ENCODE results near the gene NPC1. TPM values are rescaled to one million over a fixed set of nuclear protein-coding genes. Genes with fewer than 3 reads are reported as not detected.
"Not testable (repeated sequence)": the region's sequence is repeated elsewhere in the genome, so short reads cannot be mapped to it uniquely, and the experiment has no call there.

The NPC1 gene
- polyA plus RNA-seq, 1 donor (not counting 4 experiments of a cell fraction or from before 2014, with no cell fraction given), result 49.9 TPM

DNA sequence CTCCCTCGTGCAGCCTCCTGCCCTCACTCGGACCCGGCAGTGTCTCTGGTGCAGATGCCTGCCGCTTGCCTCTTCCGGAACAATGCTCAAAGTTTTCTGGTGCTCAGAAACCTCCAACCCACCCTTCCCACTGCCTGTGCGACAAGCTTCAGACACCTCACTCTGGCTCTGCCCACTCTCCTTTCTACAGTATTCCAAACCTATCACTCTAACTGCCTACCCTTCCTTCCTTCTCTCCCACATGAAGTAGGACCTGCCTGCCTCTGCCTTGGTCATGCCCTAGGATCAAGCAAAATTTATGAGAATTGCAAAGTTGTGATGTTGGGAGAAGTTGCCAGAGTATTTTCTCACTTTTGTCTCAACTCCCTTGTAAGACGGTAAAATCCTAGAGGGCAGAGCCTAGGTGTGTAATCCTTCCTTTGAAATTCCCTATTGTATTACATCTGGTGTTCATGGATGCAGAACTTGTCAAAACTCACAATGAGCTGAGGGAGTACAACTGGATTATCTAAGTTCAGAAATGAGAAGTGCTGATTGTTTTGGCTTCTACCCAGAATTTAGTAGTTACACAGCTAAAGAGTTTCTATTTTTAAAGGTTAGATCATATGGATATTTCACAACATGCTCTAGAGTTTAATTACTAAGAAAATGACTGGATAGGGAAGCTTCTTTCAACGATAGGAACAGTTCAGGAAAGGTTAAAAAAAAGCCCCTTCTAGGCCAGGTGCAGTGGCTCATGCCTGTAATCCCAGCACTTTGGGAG lies 7.2 kb downstream of the NPC1 start:
- Histone ChIP-seq H4K20me1 (ENCODE audit: control insufficient read depth, extremely low read depth, insufficient read depth, low read length) (peaks cover 30% of the 10 kb centered on the region), H3K27me3 (ENCODE audit: control insufficient read depth, extremely low read depth, insufficient read depth, low read length) (no peaks in the 10 kb centered on the region), H3K36me3 (ENCODE audit: control insufficient read depth in 2 of 2, extremely low read depth in 1 of 2, insufficient read depth in 2 of 2, low read length in 2 of 2) (peaks cover 9 to 20% of the 10 kb centered on the region in 2 experiments), H3K4me1 (ENCODE audit: control insufficient read depth, extremely low read depth, insufficient read depth, low read length) (peaks cover 29% of the 10 kb centered on the region), H3K4me3 (ENCODE audit: control insufficient read depth in 2 of 3, extremely low read depth in 1 of 3, insufficient read depth in 2 of 3, low read depth in 1 of 3, low read length in 3 of 3) (no peak overlapping the region), H3K9me3 (ENCODE audit: control insufficient read depth, low read depth, low read length) (no peaks in the 10 kb centered on the region), H3K79me2 (ENCODE audit: control insufficient read depth, insufficient read depth, low read length) (peaks cover 75% of the 10 kb centered on the region), H3K9me1 (ENCODE audit: control insufficient read depth, extremely low read depth, insufficient read depth, low read length) (peaks cover 4% of the 10 kb centered on the region), H3K27ac (ENCODE audit: control insufficient read depth, insufficient read depth, low read length) (peak overlapping the region; percentile 18), H2AFZ (ENCODE audit: control insufficient read depth, low read length) (no peak overlapping the region), H3K9ac (ENCODE audit: control insufficient read depth, extremely low read depth, insufficient read depth, low read length) (no peak overlapping the region), H3K4me2 (ENCODE audit: control insufficient read depth, extremely low read depth, insufficient read depth, low read depth, low read length) (no peak overlapping the region)
- FAIRE-seq (no peak), DNase-seq (ENCODE audit: low read depth, low spot score) (no peak)
- dilution Hi-C loops (cut with MboI; ENCODE audit: extremely low pct_ligation_motif_present, low sequenced_read_pairs), result no loop called here
- TF ChIP-seq, protein P1, sequence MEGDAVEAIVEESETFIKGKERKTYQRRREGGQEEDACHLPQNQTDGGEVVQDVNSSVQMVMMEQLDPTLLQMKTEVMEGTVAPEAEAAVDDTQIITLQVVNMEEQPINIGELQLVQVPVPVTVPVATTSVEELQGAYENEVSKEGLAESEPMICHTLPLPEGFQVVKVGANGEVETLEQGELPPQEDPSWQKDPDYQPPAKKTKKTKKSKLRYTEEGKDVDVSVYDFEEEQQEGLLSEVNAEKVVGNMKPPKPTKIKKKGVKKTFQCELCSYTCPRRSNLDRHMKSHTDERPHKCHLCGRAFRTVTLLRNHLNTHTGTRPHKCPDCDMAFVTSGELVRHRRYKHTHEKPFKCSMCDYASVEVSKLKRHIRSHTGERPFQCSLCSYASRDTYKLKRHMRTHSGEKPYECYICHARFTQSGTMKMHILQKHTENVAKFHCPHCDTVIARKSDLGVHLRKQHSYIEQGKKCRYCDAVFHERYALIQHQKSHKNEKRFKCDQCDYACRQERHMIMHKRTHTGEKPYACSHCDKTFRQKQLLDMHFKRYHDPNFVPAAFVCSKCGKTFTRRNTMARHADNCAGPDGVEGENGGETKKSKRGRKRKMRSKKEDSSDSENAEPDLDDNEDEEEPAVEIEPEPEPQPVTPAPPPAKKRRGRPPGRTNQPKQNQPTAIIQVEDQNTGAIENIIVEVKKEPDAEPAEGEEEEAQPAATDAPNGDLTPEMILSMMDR (optimal IDR thresholded peaks at IDR 0.05 in 1 of 3, IDR thresholded peaks at IDR 0.05 in 1 of 3, conservative IDR thresholded peaks at IDR 0.05 in 1 of 3; ENCODE audit: extremely low read depth in 1 of 3, insufficient read depth in 2 of 3, low read length in 3 of 3), result no peak
- TF ChIP-seq EZH2 (IDR thresholded peaks at IDR 0.05; ENCODE audit: low read length), result no peak

DNA sequence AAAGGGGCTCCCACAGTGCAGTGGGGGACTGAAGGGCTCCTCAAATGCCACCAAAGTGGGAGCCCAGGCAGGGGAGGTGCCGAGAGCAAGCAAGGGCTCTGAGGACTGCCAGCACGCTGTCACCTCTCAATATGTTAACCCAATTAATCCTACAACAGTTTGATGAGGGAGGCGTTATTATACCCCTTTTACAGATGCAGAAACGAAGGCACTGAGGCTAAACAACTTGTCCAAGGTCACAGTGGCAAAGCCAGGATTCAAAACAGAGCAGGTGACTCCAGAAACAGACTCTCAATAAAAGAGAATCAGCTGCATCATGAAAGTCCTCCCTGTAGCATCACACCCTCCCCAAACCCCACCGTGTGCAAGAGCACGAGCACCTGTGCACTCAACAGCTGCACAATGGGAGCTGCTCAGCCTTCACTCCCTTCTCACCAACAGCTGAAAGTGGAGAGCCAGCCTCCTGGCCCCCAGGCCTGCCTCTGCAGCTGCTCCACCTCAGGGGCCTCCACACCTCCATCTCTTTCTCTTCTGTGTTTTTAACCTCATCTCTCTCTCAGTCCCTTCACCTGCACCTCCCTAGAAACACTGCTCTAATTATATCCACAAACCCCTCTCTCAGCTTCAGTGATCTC lies 8.1 kb downstream of the NPC1 start:
- Histone ChIP-seq H3K27me3 (ENCODE audit: control insufficient read depth, extremely low read depth, insufficient read depth, low read length) (no peaks in the 10 kb centered on the region), H3K79me2 (ENCODE audit: control insufficient read depth, insufficient read depth, low read length) (peaks cover 72% of the 10 kb centered on the region), H4K20me1 (ENCODE audit: control insufficient read depth, extremely low read depth, insufficient read depth, low read length) (peaks cover 30% of the 10 kb centered on the region), H2AFZ (ENCODE audit: control insufficient read depth, low read length) (no peak overlapping the region), H3K4me2 (ENCODE audit: control insufficient read depth, extremely low read depth, insufficient read depth, low read depth, low read length) (no peak overlapping the region), H3K36me3 (ENCODE audit: control insufficient read depth in 2 of 2, extremely low read depth in 1 of 2, insufficient read depth in 2 of 2, low read length in 2 of 2) (peaks cover 10 to 24% of the 10 kb centered on the region in 2 experiments), H3K9me3 (ENCODE audit: control insufficient read depth, low read depth, low read length) (no peaks in the 10 kb centered on the region), H3K4me3 (ENCODE audit: control insufficient read depth in 2 of 3, extremely low read depth in 1 of 3, insufficient read depth in 2 of 3, low read depth in 1 of 3, low read length in 3 of 3) (no peak overlapping the region), H3K9me1 (ENCODE audit: control insufficient read depth, extremely low read depth, insufficient read depth, low read length) (peaks cover 4% of the 10 kb centered on the region), H3K27ac (ENCODE audit: control insufficient read depth, insufficient read depth, low read length) (no peak overlapping the region), H3K4me1 (ENCODE audit: control insufficient read depth, extremely low read depth, insufficient read depth, low read length) (peaks cover 31% of the 10 kb centered on the region), H3K9ac (ENCODE audit: control insufficient read depth, extremely low read depth, insufficient read depth, low read length) (no peak overlapping the region)
- no peak for DNase-seq (ENCODE audit: low read depth, low spot score)
- no peak for FAIRE-seq
- dilution Hi-C loops (cut with MboI; ENCODE audit: extremely low pct_ligation_motif_present, low sequenced_read_pairs), result no loop called here
- TF ChIP-seq, protein P1 (optimal IDR thresholded peaks at IDR 0.05 in 1 of 3, IDR thresholded peaks at IDR 0.05 in 1 of 3, conservative IDR thresholded peaks at IDR 0.05 in 1 of 3; ENCODE audit: extremely low read depth in 1 of 3, insufficient read depth in 2 of 3, low read length in 3 of 3), result no peak
- no peak for TF ChIP-seq EZH2 (IDR thresholded peaks at IDR 0.05; ENCODE audit: low read length)

- peaks cover 31% of the 10 kb centered on the region for H3K4me1 ChIP-seq (ENCODE audit: control insufficient read depth, extremely low read depth, insufficient read depth, low read length)
- peaks cover 30% of the 10 kb centered on the region for H4K20me1 ChIP-seq (ENCODE audit: control insufficient read depth, extremely low read depth, insufficient read depth, low read length)
- H3K4me2 ChIP-seq (ENCODE audit: control insufficient read depth, extremely low read depth, insufficient read depth, low read depth, low read length); H3K9me3 ChIP-seq (ENCODE audit: control insufficient read depth, low read depth, low read length); H3K4me3 ChIP-seq (ENCODE audit: control insufficient read depth in 2 of 3, extremely low read depth in 1 of 3, insufficient read depth in 2 of 3, low read depth in 1 of 3, low read length in 3 of 3); H3K27me3 ChIP-seq (ENCODE audit: control insufficient read depth, extremely low read depth, insufficient read depth, low read length); H3K9me1 ChIP-seq (ENCODE audit: control insufficient read depth, extremely low read depth, insufficient read depth, low read length); H3K27ac ChIP-seq (ENCODE audit: control insufficient read depth, insufficient read depth, low read length); DNase-seq (ENCODE audit: low read depth, low spot score); dilution Hi-C loops (cut with MboI; ENCODE audit: extremely low pct_ligation_motif_present, low sequenced_read_pairs); FAIRE-seq; H3K9ac ChIP-seq (ENCODE audit: control insufficient read depth, extremely low read depth, insufficient read depth, low read length); H2AFZ ChIP-seq (ENCODE audit: control insufficient read depth, low read length): not testable (repeated sequence)
- peaks cover 71% of the 10 kb centered on the region for H3K79me2 ChIP-seq (ENCODE audit: control insufficient read depth, insufficient read depth, low read length)
- peaks cover 16 to 31% of the 10 kb centered on the region in 2 experiments for H3K36me3 ChIP-seq (ENCODE audit: control insufficient read depth in 2 of 2, extremely low read depth in 1 of 2, insufficient read depth in 2 of 2, low read length in 2 of 2)
Observed at GRCh38 chr18:23577521-23577920, 8.8 kb downstream of the NPC1 start.
